ENCODE data around the gene PLCB1.
"Not testable (repeated sequence)": the region's sequence is repeated elsewhere in the genome, so short reads cannot be mapped to it uniquely, and the experiment has no call there.

The PLCB1 gene

DNA sequence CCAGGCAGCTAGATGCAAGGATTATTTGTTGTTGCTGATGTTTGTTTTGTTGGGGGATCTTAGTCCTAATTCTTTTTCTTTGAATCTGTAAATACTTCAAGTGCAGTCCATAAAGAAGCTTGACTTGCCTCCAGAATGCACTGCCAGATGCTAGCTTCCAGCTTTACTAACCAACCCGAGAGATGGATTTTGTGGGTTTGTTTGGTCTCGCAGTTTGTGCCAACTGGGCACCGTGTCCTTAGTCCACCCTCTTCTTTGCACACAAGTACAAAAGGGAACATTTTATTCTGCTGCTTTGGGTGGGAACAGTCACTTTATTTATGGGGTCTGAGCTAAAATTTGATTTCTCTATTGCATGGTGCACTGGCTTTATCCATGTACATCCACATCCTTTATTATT, 212.0 kb downstream of the PLCB1 start:
- peaks cover 48% of the 10 kb centered on the region for H3K4me1 ChIP-seq (ENCODE audit: insufficient read depth, low read length, poor library complexity, severe bottlenecking)
- peak overlapping the region; percentile 67 for H3K4me2 ChIP-seq (ENCODE audit: low read depth, low read length, poor library complexity, severe bottlenecking)
- H3K9me3 ChIP-seq (ENCODE audit: insufficient read depth, low read depth, low read length) = no peaks in the 10 kb centered on the region
- H3K4me3 ChIP-seq (ENCODE audit: low read length, poor library complexity, severe bottlenecking) = peak overlapping the region; percentile 48
- H3K9ac ChIP-seq (ENCODE audit: low read depth, low read length, poor library complexity, severe bottlenecking) = peak overlapping the region; percentile 46
- H3K36me3 ChIP-seq (ENCODE audit: insufficient read depth, low read length) = no peaks in the 10 kb centered on the region
- H4K20me1 ChIP-seq (ENCODE audit: insufficient read depth, low read length, poor library complexity, severe bottlenecking) = no peaks in the 10 kb centered on the region
- peaks cover 3% of the 10 kb centered on the region; the same call in 1 of the 2 replicates for H3K79me2 ChIP-seq (ENCODE audit: insufficient read depth, low read length)
- H3K9me2 ChIP-seq (replicated peaks; ENCODE audit: low read depth, low read length) = no peaks in the 10 kb centered on the region
- TF ChIP-seq, protein P1, sequence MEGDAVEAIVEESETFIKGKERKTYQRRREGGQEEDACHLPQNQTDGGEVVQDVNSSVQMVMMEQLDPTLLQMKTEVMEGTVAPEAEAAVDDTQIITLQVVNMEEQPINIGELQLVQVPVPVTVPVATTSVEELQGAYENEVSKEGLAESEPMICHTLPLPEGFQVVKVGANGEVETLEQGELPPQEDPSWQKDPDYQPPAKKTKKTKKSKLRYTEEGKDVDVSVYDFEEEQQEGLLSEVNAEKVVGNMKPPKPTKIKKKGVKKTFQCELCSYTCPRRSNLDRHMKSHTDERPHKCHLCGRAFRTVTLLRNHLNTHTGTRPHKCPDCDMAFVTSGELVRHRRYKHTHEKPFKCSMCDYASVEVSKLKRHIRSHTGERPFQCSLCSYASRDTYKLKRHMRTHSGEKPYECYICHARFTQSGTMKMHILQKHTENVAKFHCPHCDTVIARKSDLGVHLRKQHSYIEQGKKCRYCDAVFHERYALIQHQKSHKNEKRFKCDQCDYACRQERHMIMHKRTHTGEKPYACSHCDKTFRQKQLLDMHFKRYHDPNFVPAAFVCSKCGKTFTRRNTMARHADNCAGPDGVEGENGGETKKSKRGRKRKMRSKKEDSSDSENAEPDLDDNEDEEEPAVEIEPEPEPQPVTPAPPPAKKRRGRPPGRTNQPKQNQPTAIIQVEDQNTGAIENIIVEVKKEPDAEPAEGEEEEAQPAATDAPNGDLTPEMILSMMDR (conservative IDR thresholded peaks at IDR 0.05; ENCODE audit: low read length) = no peak
- TF ChIP-seq EZH2phosphoT487 (IDR thresholded peaks at IDR 0.05; ENCODE audit: borderline replicate concordance) = no peak
- H2AFZ ChIP-seq (ENCODE audit: low read length) = no peak overlapping the region
- H3F3A ChIP-seq (ENCODE audit: low read depth) = no peaks in the 10 kb centered on the region
- no peaks in the 10 kb centered on the region for H3K27me3 ChIP-seq (ENCODE audit: insufficient read depth, low read length, poor library complexity, severe bottlenecking)

DNA sequence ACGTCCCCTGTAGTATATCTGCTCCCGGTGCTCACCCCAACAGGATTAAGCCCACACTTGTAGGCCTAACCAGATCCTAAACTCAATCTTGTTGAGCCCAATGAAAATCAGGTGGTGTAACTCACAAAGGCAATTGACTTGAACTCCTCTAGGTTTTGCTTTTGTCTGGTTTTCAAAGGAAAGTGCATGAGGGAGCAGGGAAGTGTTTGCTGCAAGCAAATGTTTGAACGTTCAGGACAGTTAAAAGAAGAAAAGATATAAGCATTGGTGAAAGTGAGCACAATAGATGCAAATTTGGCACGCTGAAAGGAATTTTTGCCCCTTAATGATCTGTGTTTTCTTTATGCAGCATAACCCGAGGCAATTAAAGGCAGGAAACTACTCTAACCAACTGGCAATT, 212.6 kb downstream of the PLCB1 start:
- H3K36me3 ChIP-seq (ENCODE audit: insufficient read depth, low read length) = no peaks in the 10 kb centered on the region
- H3K4me1 ChIP-seq (ENCODE audit: insufficient read depth, low read length, poor library complexity, severe bottlenecking) = peaks cover 53% of the 10 kb centered on the region
- H3K4me3 ChIP-seq (ENCODE audit: low read length, poor library complexity, severe bottlenecking) = peak overlapping the region; percentile 48
- peak overlapping the region; percentile 41; the same call in 1 of the 2 replicates for H2AFZ ChIP-seq (ENCODE audit: low read length)
- H4K20me1 ChIP-seq (ENCODE audit: insufficient read depth, low read length, poor library complexity, severe bottlenecking) = no peaks in the 10 kb centered on the region
- H3K27me3 ChIP-seq (ENCODE audit: insufficient read depth, low read length, poor library complexity, severe bottlenecking) = no peaks in the 10 kb centered on the region
- no peaks in the 10 kb centered on the region for H3K9me3 ChIP-seq (ENCODE audit: insufficient read depth, low read depth, low read length)
- H3K9ac ChIP-seq (ENCODE audit: low read depth, low read length, poor library complexity, severe bottlenecking) = peak overlapping the region; percentile 46
- no peak for TF ChIP-seq EZH2phosphoT487 (IDR thresholded peaks at IDR 0.05; ENCODE audit: borderline replicate concordance)
- TF ChIP-seq, protein P1 (conservative IDR thresholded peaks at IDR 0.05; ENCODE audit: low read length) = no peak
- no peaks in the 10 kb centered on the region for H3F3A ChIP-seq (ENCODE audit: low read depth)
- peaks cover 3% of the 10 kb centered on the region; the same call in 1 of the 2 replicates for H3K79me2 ChIP-seq (ENCODE audit: insufficient read depth, low read length)
- peak overlapping the region; percentile 67 for H3K4me2 ChIP-seq (ENCODE audit: low read depth, low read length, poor library complexity, severe bottlenecking)
- H3K9me2 ChIP-seq (replicated peaks; ENCODE audit: low read depth, low read length) = no peaks in the 10 kb centered on the region

DNA sequence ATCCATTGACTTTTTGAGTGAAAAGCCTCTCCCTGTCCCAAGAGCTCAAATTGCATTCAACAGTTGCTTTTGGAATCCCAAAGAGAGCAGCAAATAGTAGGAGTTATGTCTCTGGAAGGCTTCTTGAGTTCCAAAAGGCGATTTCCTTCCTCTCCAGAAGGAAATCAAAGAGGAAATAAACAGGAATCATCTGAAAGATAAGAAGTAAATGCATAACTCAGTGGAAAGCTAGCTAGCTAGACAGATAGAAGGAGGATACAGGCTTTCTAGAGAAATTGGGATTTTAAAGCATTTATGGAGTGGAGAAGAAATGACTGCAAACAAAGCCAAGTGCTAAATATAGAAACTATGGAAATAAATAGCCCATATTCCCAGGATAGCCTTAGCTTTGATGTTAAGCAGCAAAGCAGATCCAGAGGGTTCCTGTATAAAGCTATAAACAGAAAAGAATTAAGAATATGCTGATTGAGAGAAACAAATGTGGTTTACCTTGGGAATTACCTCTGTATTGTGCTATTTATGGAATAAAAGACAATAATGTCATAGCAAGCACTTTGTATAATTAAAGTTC, 214.7 kb downstream of the PLCB1 start:
- Histone ChIP-seq H3K79me2 (ENCODE audit: insufficient read depth, low read length) (peaks cover 12% of the 10 kb centered on the region; the same call in 1 of the 2 replicates), H3K9ac (ENCODE audit: low read depth, low read length, poor library complexity, severe bottlenecking) (no peak overlapping the region), H4K20me1 (ENCODE audit: insufficient read depth, low read length, poor library complexity, severe bottlenecking) (no peaks in the 10 kb centered on the region), H3K4me1 (ENCODE audit: insufficient read depth, low read length, poor library complexity, severe bottlenecking) (peaks cover 53% of the 10 kb centered on the region), H3K9me3 (ENCODE audit: insufficient read depth, low read depth, low read length) (no peaks in the 10 kb centered on the region), H3K27me3 (ENCODE audit: insufficient read depth, low read length, poor library complexity, severe bottlenecking) (no peaks in the 10 kb centered on the region), H3K4me3 (ENCODE audit: low read length, poor library complexity, severe bottlenecking) (no peak overlapping the region), H3K9me2 (replicated peaks; ENCODE audit: low read depth, low read length) (no peaks in the 10 kb centered on the region), H2AFZ (ENCODE audit: low read length) (no peak overlapping the region), H3K4me2 (ENCODE audit: low read depth, low read length, poor library complexity, severe bottlenecking) (no peak overlapping the region), H3F3A (ENCODE audit: low read depth) (no peaks in the 10 kb centered on the region), H3K36me3 (ENCODE audit: insufficient read depth, low read length) (no peaks in the 10 kb centered on the region)
- TF ChIP-seq, protein P1 (conservative IDR thresholded peaks at IDR 0.05; ENCODE audit: low read length) = no peak
- no peak for TF ChIP-seq EZH2phosphoT487 (IDR thresholded peaks at IDR 0.05; ENCODE audit: borderline replicate concordance)

DNA sequence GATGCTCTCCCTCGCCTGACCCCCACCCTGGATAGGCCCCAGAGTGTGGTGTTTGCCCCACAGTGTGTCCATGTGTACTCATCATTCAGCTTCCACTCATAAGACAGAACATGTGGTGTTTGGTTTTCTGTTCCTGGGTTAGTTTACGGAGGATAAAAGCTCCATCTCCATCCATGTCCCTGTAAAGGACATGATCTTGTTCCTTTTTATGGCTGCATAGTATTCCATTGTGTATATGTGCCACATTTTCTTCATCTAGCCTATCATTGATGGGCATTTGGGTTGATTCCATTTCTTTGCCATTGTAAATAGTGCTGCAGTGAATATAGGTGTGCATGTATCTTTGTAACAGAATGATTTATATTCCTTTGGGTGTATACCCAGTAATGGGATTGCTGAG, 218.2 kb downstream of the PLCB1 start:
- not testable (repeated sequence) for H3K9ac ChIP-seq (ENCODE audit: low read depth, low read length, poor library complexity, severe bottlenecking); H4K20me1 ChIP-seq (ENCODE audit: insufficient read depth, low read length, poor library complexity, severe bottlenecking); H3F3A ChIP-seq (ENCODE audit: low read depth); H3K9me2 ChIP-seq (replicated peaks; ENCODE audit: low read depth, low read length); H3K9me3 ChIP-seq (ENCODE audit: insufficient read depth, low read depth, low read length); H3K27me3 ChIP-seq (ENCODE audit: insufficient read depth, low read length, poor library complexity, severe bottlenecking); H3K36me3 ChIP-seq (ENCODE audit: insufficient read depth, low read length); H3K4me3 ChIP-seq (ENCODE audit: low read length, poor library complexity, severe bottlenecking); H2AFZ ChIP-seq (ENCODE audit: low read length); H3K4me2 ChIP-seq (ENCODE audit: low read depth, low read length, poor library complexity, severe bottlenecking)
- H3K79me2 ChIP-seq (ENCODE audit: insufficient read depth, low read length) = peaks cover 18% of the 10 kb centered on the region; the same call in 1 of the 2 replicates
- H3K4me1 ChIP-seq (ENCODE audit: insufficient read depth, low read length, poor library complexity, severe bottlenecking) = peaks cover 34% of the 10 kb centered on the region
